IMR-90 (cell line): ENCODE measurements around the gene PCDHB11. TPM values are rescaled to one million over a fixed set of nuclear protein-coding genes. Genes with fewer than 3 reads are reported as not detected.
"Not testable (repeated sequence)": the region's sequence is repeated elsewhere in the genome, so short reads cannot be mapped to it uniquely, and the experiment has no call there.

Experiments used
- ATAC-seq: fragments of 200-7000 bp; cut with Tn5 transposase; 2 replicates; pipeline ENCODE4 v1.9.1; 2020; ENCODE audit warnings: low read depth, mild to moderate bottlenecking, moderate library complexity
- BruUV-seq: library from RNA; stranded (reverse); fragments of 400-500 nt; replicated peaks from 2 replicates; lab custom pipeline; 2021; lab: Mats Ljungman, UMichigan
- CTCF ChIA-PET: fragments of 300-600 bp; formaldehyde crosslinking; extraction: SDS; loops from one replicate; lab custom pipeline; 2021; ENCODE audit warnings: antibody characterized with exemption; lab: Yijun Ruan, JAX
- POLR2A ChIA-PET: fragments of 300-600 bp; sonication (Branson Sonifier 250); formaldehyde crosslinking; loops from one replicate; lab custom pipeline; 2022; ENCODE audit warnings: antibody characterized with exemption; ENCODE audit not compliant: unreplicated experiment; lab: Charles Lee
- DNase-seq: peaks from one replicate; pipeline ENCODE4 v3.0.0; 2013
- H2AFZ ChIP-seq: replicated peaks from 2 replicates; pipeline ENCODE3; 2013; ENCODE audit warnings: low read length, mild to moderate bottlenecking; ENCODE audit not compliant: poor library complexity
- H2AK5ac ChIP-seq: 2 replicates; pipeline ENCODE4 v1.6.1; 2013; ENCODE audit warnings: low read depth, low read length, inconsistent platforms
- H2AK9ac ChIP-seq: replicated peaks from 2 replicates; pipeline ENCODE3; 2013; ENCODE audit warnings: mild to moderate bottlenecking, low read depth, low read length, moderate library complexity; ENCODE audit not compliant: poor library complexity
- H2BK120ac ChIP-seq: 2 replicates; pipeline ENCODE4 v1.6.1; 2013; ENCODE audit warnings: low read depth, low read length, inconsistent platforms
- H2BK15ac ChIP-seq: 3 replicates; pipeline ENCODE4 v1.6.1; 2013; ENCODE audit warnings: low read depth, low read length, inconsistent platforms
- H2BK20ac ChIP-seq: 2 replicates; pipeline ENCODE4 v1.6.1; 2013; ENCODE audit warnings: low read depth, mild to moderate bottlenecking, inconsistent platforms, low read length, moderate library complexity
- H2BK5ac ChIP-seq: 2 replicates; pipeline ENCODE4 v1.6.1; 2013; ENCODE audit warnings: mild to moderate bottlenecking, low read depth, low read length, inconsistent platforms; ENCODE audit not compliant: poor library complexity, severe bottlenecking
- H3K14ac ChIP-seq: replicated peaks from 2 replicates; pipeline ENCODE4 v1.6.1; 2013; ENCODE audit warnings: low read depth, low read length, inconsistent platforms
- H3K18ac ChIP-seq: 2 replicates; pipeline ENCODE4 v1.6.1; 2013; ENCODE audit warnings: low read depth, low read length, control low read depth
- H3K23ac ChIP-seq: 2 replicates; pipeline ENCODE4 v1.6.1; 2013; ENCODE audit warnings: low read depth, low read length, inconsistent platforms
- H3K27ac ChIP-seq: 2 replicates; pipeline ENCODE4 v1.5.1; 2013; ENCODE audit warnings: mild to moderate bottlenecking, control low read depth, low read length; ENCODE audit not compliant: insufficient read depth
- H3K27me3 ChIP-seq: 2 replicates; pipeline ENCODE4 v1.6.1; 2013; ENCODE audit warnings: low read length; ENCODE audit not compliant: control insufficient read depth, insufficient read depth
- H3K36me3 ChIP-seq: 2 replicates; pipeline ENCODE4 v1.6.1; 2013; ENCODE audit warnings: low read length, mixed read lengths; ENCODE audit not compliant: control insufficient read depth, insufficient read depth
- H3K4ac ChIP-seq: 2 replicates; pipeline ENCODE4 v1.6.1; 2013; ENCODE audit warnings: low read depth, low read length, inconsistent platforms
- H3K4me1 ChIP-seq: 2 replicates; pipeline ENCODE4 v1.6.1; 2013; ENCODE audit warnings: low read length, mixed read lengths; ENCODE audit not compliant: control insufficient read depth, insufficient read depth
- H3K4me2 ChIP-seq: 2 replicates; pipeline ENCODE4 v1.6.1; 2013; ENCODE audit warnings: low read depth, mild to moderate bottlenecking, control low read depth, low read length, moderate library complexity
- H3K4me3 ChIP-seq: 2 replicates; pipeline ENCODE4 v1.5.1; 2013; ENCODE audit warnings: low read depth, mild to moderate bottlenecking, control low read depth, low read length, moderate library complexity; ENCODE audit not compliant: insufficient read depth
- H3K56ac ChIP-seq: 2 replicates; pipeline ENCODE4 v1.6.1; 2013; ENCODE audit warnings: low read length, inconsistent platforms; ENCODE audit not compliant: insufficient read depth; ENCODE audit errors: extremely low read depth
- H3K79me1 ChIP-seq, 2 experiments: 2 replicates each; pipeline ENCODE4 v1.6.1; 2013; ENCODE audit warnings: low read length in 2 of 2, inconsistent platforms in 1 of 2, low read depth in 1 of 2
- H3K9ac ChIP-seq: 2 replicates; pipeline ENCODE4 v1.6.1; 2013; ENCODE audit warnings: low read depth, low read length, control low read depth
- H3K9me1 ChIP-seq: 2 replicates; pipeline ENCODE4 v1.6.1; 2013; ENCODE audit warnings: low read length, inconsistent platforms; ENCODE audit not compliant: insufficient read depth
- H3K9me3 ChIP-seq: 2 replicates; pipeline ENCODE4 v1.6.1; 2013; ENCODE audit warnings: low read length; ENCODE audit not compliant: control insufficient read depth, insufficient read depth
- H4K20me1 ChIP-seq: 2 replicates; pipeline ENCODE4 v1.6.1; 2013; ENCODE audit warnings: low read length, inconsistent platforms; ENCODE audit not compliant: insufficient read depth
- H4K5ac ChIP-seq: 2 replicates; pipeline ENCODE4 v1.6.1; 2013; ENCODE audit warnings: mild to moderate bottlenecking, low read depth, low read length, control low read depth
- H4K8ac ChIP-seq, 2 experiments: 2 replicates each; pipeline ENCODE4 v1.6.1; 2013; ENCODE audit warnings: low read depth in 2 of 2, low read length in 2 of 2, control low read depth in 1 of 2, inconsistent platforms in 1 of 2
- H4K91ac ChIP-seq: 2 replicates; pipeline ENCODE4 v1.6.1; 2013; ENCODE audit warnings: low read depth, low read length, inconsistent platforms; ENCODE audit not compliant: insufficient read depth
- BHLHE40 ChIP-seq: fragments of 150-350 bp; IDR thresholded peaks from 2 replicates; pipeline ENCODE4 v1.6.1; 2016; ENCODE audit warnings: mild to moderate bottlenecking, low read depth, low read length
- ELK1 ChIP-seq: fragments of 150-350 bp; IDR thresholded peaks from 2 replicates; pipeline ENCODE4 v1.6.1; 2016; ENCODE audit warnings: low read depth, mild to moderate bottlenecking, low read length, moderate library complexity, borderline replicate concordance
- MXI1 ChIP-seq: IDR thresholded peaks from 2 replicates; pipeline ENCODE4 v1.6.1; 2012; ENCODE audit warnings: low read depth, mild to moderate bottlenecking, low read length, moderate library complexity, borderline replicate concordance
- RAD21 ChIP-seq: IDR thresholded peaks from 2 replicates; pipeline ENCODE4 v1.6.1; 2012; ENCODE audit warnings: low read length, improper control_type of control experiment
- USF2 ChIP-seq: fragments of 150-350 bp; IDR thresholded peaks from 2 replicates; pipeline ENCODE4 v1.6.1; 2017; ENCODE audit warnings: mild to moderate bottlenecking, antibody characterized with exemption, low read length, low read depth
- WGBS, 2 experiments: methylation state at CpG; one replicate each; pipeline versions ENCODE4 v1.1.5 to v1.1.7; 2013; ENCODE audit warnings: missing lambda C conversion rate in 2 of 2; ENCODE audit not compliant: insufficient read length in 1 of 2; ENCODE audit errors: extremely low coverage in 2 of 2; 5-methylcytosine and 5-hydroxymethylcytosine counted together
- dilution Hi-C: fragments of 300-500 bp; cut with HindIII; formaldehyde crosslinking; loops from one replicate; pipeline ENCODE4 v1.14.3; 2018; ENCODE audit warnings: low sequenced_read_pairs; ENCODE audit not compliant: unreplicated experiment
- in situ Hi-C: fragments of 300-500 bp; cut with MboI; formaldehyde crosslinking; loops from 3 replicates; pipeline ENCODE4 v1.14.3; 2019; ENCODE audit warnings: low sequenced_read_pairs, inconsistent platforms, mixed read lengths
- intact Hi-C: fragments of 100-400 bp; cut with micrococcal nuclease; formaldehyde crosslinking; loops from 2 replicates; pipeline ENCODE4 v1.10.0; 2022
- polyA plus RNA-seq, 3 experiments: library from polyadenylated mRNA; depleted of rRNA; stranded (reverse); fragments of >200 nt; gene quantifications; 2 replicates each; pipeline ENCODE4 v1.2.3, GENCODE V29; 2012; ENCODE audit warnings: low replicate concordance in 1 of 3
- total RNA-seq: library from RNA; depleted of rRNA; stranded (reverse); fragments of >200 nt; gene quantifications from 2 replicates; pipeline ENCODE4 v1.2.3, GENCODE V29; 2012

Gene PCDHB11
- total and polyA plus RNA-seq, 2 of the 4 experiments (the other 2 are of a cell fraction): under 0.01 to 0.05 TPM

- no peak overlapping the region for H2AK5ac ChIP-seq
- H3K14ac ChIP-seq: no peak overlapping the region
- no peak overlapping the region for H4K8ac ChIP-seq
- no peak overlapping the region for H2BK20ac ChIP-seq
- WGBS, 2 experiments: no CpG with 5 or more reads among the region's 1 CpG
- H2BK15ac ChIP-seq: no peak overlapping the region
- no peak overlapping the region for H2BK5ac ChIP-seq
- no peak overlapping the region for H3K9ac ChIP-seq
- H3K4me3 ChIP-seq: no peak overlapping the region
- no peak overlapping the region for H2BK120ac ChIP-seq
- TF ChIP-seq RAD21 (no peak), USF2 (no peak), MXI1 (no peak), ELK1 (no peak), BHLHE40 (no peak)
- no peaks in the 10 kb centered on the region for H3K9me1 ChIP-seq
- H3K4me2 ChIP-seq: no peak overlapping the region
- no peak overlapping the region for H3K18ac ChIP-seq
- H3K27me3 ChIP-seq: no peaks in the 10 kb centered on the region
- no peak overlapping the region for H2AFZ ChIP-seq
- no peaks in the 10 kb centered on the region for H3K36me3 ChIP-seq
- dilution Hi-C loops: no loop called here
- no peak overlapping the region for H2AK9ac ChIP-seq
- no TSS peak for BruUV-seq
- H3K79me1 ChIP-seq: no peaks in the 10 kb centered on the region
- H3K9me3 ChIP-seq: peaks cover 22% of the 10 kb centered on the region; the same call in 1 of the 2 replicates
- H4K91ac ChIP-seq: no peak overlapping the region
- POLR2A ChIA-PET: no interaction called here
- intact Hi-C loops: no loop called here
- no peak overlapping the region for H3K27ac ChIP-seq
- in situ Hi-C loops: no loop called here
- no peak overlapping the region for H4K5ac ChIP-seq
- CTCF ChIA-PET: no interaction called here
- no peaks in the 10 kb centered on the region for H4K20me1 ChIP-seq
- no peak for DNase-seq
- H3K23ac ChIP-seq: no peak overlapping the region
- no peak overlapping the region for H3K56ac ChIP-seq
- H3K4ac ChIP-seq: no peak overlapping the region
- no peak for ATAC-seq
- H3K4me1 ChIP-seq: no peaks in the 10 kb centered on the region
These were observed 23.5 kb upstream of the PCDHB11 start for GRCh38 chr5:141175933-141176332.

- H3K27ac ChIP-seq, in situ Hi-C loops, H4K8ac ChIP-seq, H3K14ac ChIP-seq, H4K91ac ChIP-seq, H2AK5ac ChIP-seq, BruUV-seq, H2BK120ac ChIP-seq, H3K23ac ChIP-seq, H2BK5ac ChIP-seq, H4K5ac ChIP-seq, H3K4me2 ChIP-seq, POLR2A ChIA-PET, H2AK9ac ChIP-seq, intact Hi-C loops, H2BK15ac ChIP-seq, H3K9me1 ChIP-seq, DNase-seq, H3K27me3 ChIP-seq, H2BK20ac ChIP-seq, H3K4me1 ChIP-seq, H3K18ac ChIP-seq, H4K20me1 ChIP-seq, H3K9ac ChIP-seq, H3K4ac ChIP-seq, CTCF ChIA-PET, dilution Hi-C loops, H3K56ac ChIP-seq, H2AFZ ChIP-seq, H3K79me1 ChIP-seq, H3K36me3 ChIP-seq: not testable (repeated sequence)
- no CpG with 5 or more reads among the region's 18 CpGs for WGBS, 2 experiments
- 0 out of 2 replicates have a peak within 1 kb of the TSS, but pooled peaks have one; percentile 26 for H3K4me3 ChIP-seq
- H3K9me3 ChIP-seq: peaks cover 23% of the 10 kb centered on the region; the same call in 1 of the 2 replicates
- ATAC-seq: peak; percentile 14; the same call in 1 of the 2 replicates
These were observed 21.7 kb upstream of the PCDHB11 start, which contains the start of gene PCDHB8 for GRCh38 chr5:141177577-141178191. Gene PCDHB8 (plus strand): TSS chr5:141177790. CDS start chr5:141178035, 245 bp downstream.
